Neural cell (in vitro differentiated cells): ENCODE measurements around the gene ARMC9. TPM values are rescaled to one million over a fixed set of nuclear protein-coding genes. Genes with fewer than 3 reads are reported as not detected.

Source experiments
- H2AFZ ChIP-seq: fragments of 200-600, 300-800 bp; sonication (generic), shearing (Covaris generic); 2 replicates; pipeline ENCODE4 v1.6.0; 2014; ENCODE audit warnings: low read depth, mild to moderate bottlenecking, antibody characterized with exemption, low read length, moderate library complexity
- H3F3A ChIP-seq: fragments of 200-600 bp; shearing (Covaris generic); 2 replicates; pipeline ENCODE4 v1.6.1; 2016; ENCODE audit warnings: mild to moderate bottlenecking, moderate library complexity, mixed read lengths, antibody characterized with exemption, low read length; ENCODE audit not compliant: insufficient read depth, poor library complexity, severe bottlenecking
- H3K27ac ChIP-seq: fragments of 200-600, 300-800 bp; sonication (generic), shearing (Covaris generic); 2 replicates; pipeline ENCODE4 v1.5.1; 2014; ENCODE audit warnings: mild to moderate bottlenecking, low read length, moderate library complexity
- H3K27me3 ChIP-seq: fragments of 300-800, 200-600 bp; sonication (generic), shearing (Covaris generic); 2 replicates; pipeline ENCODE4 v1.6.0; 2014; ENCODE audit warnings: mild to moderate bottlenecking, low read depth, low read length, moderate library complexity; ENCODE audit not compliant: insufficient read depth
- H3K36me3 ChIP-seq: fragments of 300-800, 200-600 bp; sonication (generic), shearing (Covaris generic); 2 replicates; pipeline ENCODE4 v1.5.1; 2014; ENCODE audit warnings: mild to moderate bottlenecking, antibody characterized with exemption, low read length, moderate library complexity; ENCODE audit not compliant: insufficient read depth
- H3K4me2 ChIP-seq: fragments of 300-800, 200-600 bp; sonication (generic), shearing (Covaris generic); 2 replicates; pipeline ENCODE4 v1.6.0; 2014; ENCODE audit warnings: mild to moderate bottlenecking, low read length
- H3K4me3 ChIP-seq: fragments of 300-800, 200-600 bp; sonication (generic), shearing (Covaris generic); 2 replicates; pipeline ENCODE4 v1.5.1; 2014; ENCODE audit warnings: mild to moderate bottlenecking, low read length, moderate library complexity
- H3K79me2 ChIP-seq: fragments of 200-600 bp; shearing (Covaris generic); replicated peaks from 2 replicates; pipeline ENCODE4 v1.6.0; 2014; ENCODE audit warnings: mild to moderate bottlenecking, low read length, moderate library complexity; ENCODE audit not compliant: insufficient read depth
- H3K9ac ChIP-seq: fragments of 300-800, 200-600 bp; sonication (generic), shearing (Covaris generic); 2 replicates; pipeline ENCODE4 v1.6.1; 2016; ENCODE audit warnings: mild to moderate bottlenecking, low read length, mixed read lengths
- H3K9me2 ChIP-seq: fragments of 200-600 bp; shearing (Covaris generic); 2 replicates; pipeline ENCODE4 v1.6.1; 2016; ENCODE audit warnings: mild to moderate bottlenecking, low read length, mixed read lengths; ENCODE audit not compliant: insufficient read depth
- H3K9me3 ChIP-seq: fragments of 200-600, 300-800 bp; sonication (generic), shearing (Covaris generic); 2 replicates; pipeline ENCODE4 v1.6.1; 2016; ENCODE audit warnings: mild to moderate bottlenecking, mixed run types, low read length, moderate library complexity, mixed read lengths
- H4K20me1 ChIP-seq: fragments of 200-600 bp; shearing (Covaris generic); 2 replicates; pipeline ENCODE4 v1.6.1; 2016; ENCODE audit warnings: mild to moderate bottlenecking, mixed run types; ENCODE audit not compliant: insufficient read depth
- CTCF ChIP-seq: fragments of 450-650 bp; IDR thresholded peaks from 2 replicates; pipeline ENCODE4 v1.5.1; 2014; ENCODE audit warnings: antibody characterized with exemption, mild to moderate bottlenecking, moderate library complexity; ENCODE audit not compliant: poor library complexity, severe bottlenecking
- EP300 ChIP-seq: fragments of 450-650 bp; conservative IDR thresholded peaks from 2 replicates; pipeline ENCODE4 v1.6.1; 2014; ENCODE audit warnings: antibody characterized with exemption, mild to moderate bottlenecking, moderate library complexity; ENCODE audit not compliant: poor library complexity, severe bottlenecking
- EZH2 ChIP-seq: fragments of 200-600, 300-800 bp; shearing (Covaris generic), sonication (generic); IDR thresholded peaks from 2 replicates; pipeline ENCODE4 v1.6.1; 2014; ENCODE audit warnings: antibody characterized with exemption, low read length, borderline replicate concordance, mild to moderate bottlenecking; ENCODE audit not compliant: insufficient read depth, poor library complexity, severe bottlenecking
- MXI1 ChIP-seq: fragments of 450-650 bp; conservative IDR thresholded peaks from 2 replicates; pipeline ENCODE4 v1.6.1; 2014; ENCODE audit warnings: antibody characterized with exemption, mild to moderate bottlenecking; ENCODE audit not compliant: poor library complexity, severe bottlenecking
- POLR2AphosphoS5 ChIP-seq: IDR thresholded peaks from 2 replicates; pipeline ENCODE4 v1.6.1; 2012
- RAD21 ChIP-seq: fragments of 450-650 bp; conservative IDR thresholded peaks from 2 replicates; pipeline ENCODE4 v1.6.1; 2014; ENCODE audit warnings: antibody characterized with exemption, mild to moderate bottlenecking, moderate library complexity
- REST ChIP-seq: IDR thresholded peaks from 2 replicates; pipeline ENCODE4 v1.6.1; 2012; ENCODE audit warnings: borderline replicate concordance
- SMC3 ChIP-seq: fragments of 450-650 bp; conservative IDR thresholded peaks from 2 replicates; pipeline ENCODE4 v1.6.1; 2014; ENCODE audit warnings: antibody characterized with exemption, mild to moderate bottlenecking, moderate library complexity; ENCODE audit not compliant: poor library complexity
- TAF1 ChIP-seq: IDR thresholded peaks from 2 replicates; pipeline ENCODE4 v1.6.1; 2012; ENCODE audit warnings: low read depth
- polyA plus RNA-seq: library from polyadenylated mRNA; depleted of rRNA; stranded (reverse); fragments of >200 nt; gene quantifications from 2 replicates; pipeline ENCODE4 v1.2.3, GENCODE V29; 2014

Gene ARMC9
- polyA plus RNA-seq, 1 donor from 2014 or later = 13.9 TPM

GRCh38 chr2:231221761-231222160 is 23.3 kb downstream of the ARMC9 start:
- no peak overlapping the region for H3K4me3 ChIP-seq
- TF ChIP-seq EZH2 = no peak
- TF ChIP-seq SMC3 = no peak
- no peak for TF ChIP-seq POLR2AphosphoS5
- no peak for TF ChIP-seq REST
- TF ChIP-seq MXI1 = no peak
- no peak for TF ChIP-seq CTCF
- no peak for TF ChIP-seq EP300
- no peak for TF ChIP-seq RAD21
- TF ChIP-seq TAF1 = no peak
- no peak overlapping the region for H3K27ac ChIP-seq
- H3K9me3 ChIP-seq = no peaks in the 10 kb centered on the region
- no peaks in the 10 kb centered on the region for H3K27me3 ChIP-seq
- H3K36me3 ChIP-seq = peaks cover 9% of the 10 kb centered on the region
- no peak overlapping the region for H3K4me2 ChIP-seq
- no peak overlapping the region for H3K9ac ChIP-seq
- H2AFZ ChIP-seq = no peak overlapping the region
- H4K20me1 ChIP-seq = no peaks in the 10 kb centered on the region
- H3F3A ChIP-seq = no peaks in the 10 kb centered on the region
- no peaks in the 10 kb centered on the region for H3K79me2 ChIP-seq
- H3K9me2 ChIP-seq = no peaks in the 10 kb centered on the region

GRCh38 chr2:231222318-231223000 is 24.0 kb downstream of the ARMC9 start:
- no peak overlapping the region for H3K27ac ChIP-seq
- no peaks in the 10 kb centered on the region for H4K20me1 ChIP-seq
- no peaks in the 10 kb centered on the region for H3F3A ChIP-seq
- no peaks in the 10 kb centered on the region for H3K79me2 ChIP-seq
- no peak overlapping the region for H3K4me3 ChIP-seq
- H2AFZ ChIP-seq = no peak overlapping the region
- H3K27me3 ChIP-seq = no peaks in the 10 kb centered on the region
- TF ChIP-seq RAD21 (no peak), POLR2AphosphoS5 (no peak), CTCF (no peak)
- no peaks in the 10 kb centered on the region for H3K9me2 ChIP-seq
- no peak overlapping the region for H3K9ac ChIP-seq
- H3K36me3 ChIP-seq = peaks cover 9% of the 10 kb centered on the region
- no peak overlapping the region for H3K4me2 ChIP-seq
- no peaks in the 10 kb centered on the region for H3K9me3 ChIP-seq
